ENCODE measurements around the gene TRPC1. TPM values are rescaled to one million over a fixed set of nuclear protein-coding genes. Genes with fewer than 3 reads are reported as not detected.
A peak's percentile ranks its signal among the peaks of the same experiment; 100 is the strongest.

TRPC1 gene
- total and polyA plus RNA-seq, 8 donors = 1.2 to 28.8 (median 2.7) TPM

DNA sequence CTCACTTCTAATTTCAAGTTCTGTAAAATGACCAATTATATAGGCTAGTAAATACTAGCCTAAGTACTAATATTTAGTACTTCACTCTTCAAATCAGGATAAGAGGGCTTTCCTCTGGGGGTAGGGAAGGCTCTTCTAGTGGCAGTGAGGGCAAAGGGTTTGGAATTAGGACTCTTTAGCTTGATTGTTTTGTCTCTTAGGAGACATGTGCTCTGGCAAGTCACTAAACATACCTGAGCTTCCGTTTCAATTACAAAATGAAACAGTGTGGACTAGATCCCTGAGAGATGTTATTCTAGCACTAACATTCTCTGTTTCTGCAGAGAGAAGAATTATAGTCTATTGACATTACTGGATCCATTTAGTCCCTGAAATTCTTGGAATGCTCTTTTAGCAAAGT lies 93.5 kb downstream of the TRPC1 start:
- no peaks in the 10 kb centered on the region for H3K9me3 ChIP-seq
- H3K4me3 ChIP-seq = no peak overlapping the region
- peaks cover 0 to 8% (median 0%) of the 10 kb centered on the region in 3 donors for H3K27me3 ChIP-seq
- no peaks in the 10 kb centered on the region for H3K4me1 ChIP-seq
- H3K27ac ChIP-seq = no peak overlapping the region
- TF ChIP-seq POLR2AphosphoS5 (IDR thresholded peaks at IDR 0.05) = no peak
- TF ChIP-seq EP300 (IDR thresholded peaks at IDR 0.05) = no peak
- TF ChIP-seq POLR2A (IDR thresholded peaks at IDR 0.05) = no peak
- TF ChIP-seq, protein P1, sequence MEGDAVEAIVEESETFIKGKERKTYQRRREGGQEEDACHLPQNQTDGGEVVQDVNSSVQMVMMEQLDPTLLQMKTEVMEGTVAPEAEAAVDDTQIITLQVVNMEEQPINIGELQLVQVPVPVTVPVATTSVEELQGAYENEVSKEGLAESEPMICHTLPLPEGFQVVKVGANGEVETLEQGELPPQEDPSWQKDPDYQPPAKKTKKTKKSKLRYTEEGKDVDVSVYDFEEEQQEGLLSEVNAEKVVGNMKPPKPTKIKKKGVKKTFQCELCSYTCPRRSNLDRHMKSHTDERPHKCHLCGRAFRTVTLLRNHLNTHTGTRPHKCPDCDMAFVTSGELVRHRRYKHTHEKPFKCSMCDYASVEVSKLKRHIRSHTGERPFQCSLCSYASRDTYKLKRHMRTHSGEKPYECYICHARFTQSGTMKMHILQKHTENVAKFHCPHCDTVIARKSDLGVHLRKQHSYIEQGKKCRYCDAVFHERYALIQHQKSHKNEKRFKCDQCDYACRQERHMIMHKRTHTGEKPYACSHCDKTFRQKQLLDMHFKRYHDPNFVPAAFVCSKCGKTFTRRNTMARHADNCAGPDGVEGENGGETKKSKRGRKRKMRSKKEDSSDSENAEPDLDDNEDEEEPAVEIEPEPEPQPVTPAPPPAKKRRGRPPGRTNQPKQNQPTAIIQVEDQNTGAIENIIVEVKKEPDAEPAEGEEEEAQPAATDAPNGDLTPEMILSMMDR (IDR thresholded peaks at IDR 0.05) = no peak
- no peak for DNase-seq
- 49 to 64% (median 55%) methylated on average over 1 of the region's 1 CpG for WGBS, 5 donors
- no peaks in the 10 kb centered on the region for H3K36me3 ChIP-seq
- intact Hi-C loops (cut with DNase I; ENCODE audit: low total_unique reads) = no loop called here

DNA sequence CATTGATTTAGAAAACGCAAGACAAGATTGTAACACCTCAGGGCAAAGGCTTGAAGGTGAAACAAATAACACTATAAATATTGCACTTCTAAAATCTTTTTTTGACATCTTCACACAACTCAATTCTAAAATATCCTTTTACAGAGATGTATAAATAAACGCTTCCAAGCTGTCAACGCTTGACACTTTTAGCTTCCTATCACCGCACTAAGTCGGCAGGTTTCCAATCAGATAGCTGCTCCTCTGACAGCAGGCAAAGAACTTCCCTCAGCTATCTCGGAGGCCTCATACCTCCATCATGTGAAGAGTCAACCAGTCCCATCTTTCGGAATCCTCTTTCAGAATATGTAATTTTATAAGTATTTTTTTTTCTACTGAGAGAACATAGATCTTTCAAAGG lies 94.1 kb downstream of the TRPC1 start:
- H3K9me3 ChIP-seq = no peaks in the 10 kb centered on the region
- H3K4me3 ChIP-seq = no peak overlapping the region
- TF ChIP-seq EP300 (IDR thresholded peaks at IDR 0.05) = no peak
- no peak for TF ChIP-seq POLR2AphosphoS5 (IDR thresholded peaks at IDR 0.05)
- TF ChIP-seq POLR2A (IDR thresholded peaks at IDR 0.05) = no peak
- TF ChIP-seq, protein P1 (IDR thresholded peaks at IDR 0.05) = no peak
- H3K27ac ChIP-seq = no peak overlapping the region
- intact Hi-C loops (cut with DNase I; ENCODE audit: low total_unique reads) = no loop called here
- no peaks in the 10 kb centered on the region for H3K4me1 ChIP-seq
- peaks cover 0 to 8% (median 0%) of the 10 kb centered on the region in 3 donors for H3K27me3 ChIP-seq
- no peaks in the 10 kb centered on the region for H3K36me3 ChIP-seq
- 70 to 83% (median 75%) methylated on average over 7 of the region's 7 CpGs for WGBS, 5 donors
- DNase-seq = no peak

DNA sequence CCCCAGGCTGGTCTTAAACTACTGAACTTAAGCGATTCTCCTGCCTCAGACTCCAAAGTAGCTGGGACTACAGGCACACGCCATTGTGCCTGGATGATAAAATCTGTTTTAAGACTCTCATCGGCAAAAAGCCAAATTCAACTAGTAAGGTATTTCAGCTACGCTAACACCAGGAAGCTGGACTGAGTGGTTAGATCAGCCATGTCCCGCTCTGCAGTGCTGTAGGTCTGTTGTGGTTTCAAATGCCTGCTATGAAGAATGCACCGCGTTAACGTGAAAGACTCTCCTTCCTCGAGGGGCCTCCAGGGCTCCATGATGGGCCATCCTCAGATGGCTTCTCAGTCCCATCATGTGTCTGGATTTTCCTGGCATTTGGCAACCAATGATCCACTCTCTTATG lies 94.8 kb downstream of the TRPC1 start:
- Histone ChIP-seq H3K27ac (no peak overlapping the region), H3K9me3 (no peaks in the 10 kb centered on the region), H3K36me3 (no peaks in the 10 kb centered on the region), H3K27me3 (peaks cover 0 to 8% (median 0%) of the 10 kb centered on the region in 3 donors), H3K4me1 (no peaks in the 10 kb centered on the region), H3K4me3 (no peak overlapping the region)
- DNase-seq = no peak
- 85 to 95% (median 93%) methylated on average over 9 of the region's 9 CpGs for WGBS, 5 donors
- TF ChIP-seq EP300 (IDR thresholded peaks at IDR 0.05) (no peak), POLR2AphosphoS5 (IDR thresholded peaks at IDR 0.05) (no peak)
- intact Hi-C loops (cut with DNase I; ENCODE audit: low total_unique reads) = no loop called here

DNA sequence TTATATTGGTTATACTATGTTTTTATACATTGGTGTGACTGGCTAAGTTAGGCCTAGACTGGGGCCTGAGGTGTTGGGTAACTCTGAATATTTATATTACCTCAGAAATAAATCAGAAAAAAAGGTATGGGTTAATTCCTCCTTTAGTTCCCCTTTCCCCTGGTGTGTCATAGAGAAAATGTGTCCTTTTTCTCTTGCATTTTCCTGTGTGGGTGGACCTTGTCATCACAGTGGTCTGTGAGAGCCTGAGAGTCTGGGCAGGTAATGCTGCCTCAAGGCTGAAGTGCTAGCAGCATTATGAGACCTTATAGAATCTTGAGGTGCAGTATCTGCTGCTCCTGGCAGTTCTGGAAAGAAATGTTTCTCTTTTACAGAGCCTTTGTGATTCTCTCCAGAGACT lies 95.3 kb downstream of the TRPC1 start:
- Histone ChIP-seq H3K36me3 (no peaks in the 10 kb centered on the region), H3K4me3 (no peak overlapping the region), H3K27me3 (peaks cover 0 to 8% (median 0%) of the 10 kb centered on the region in 3 donors), H3K4me1 (no peaks in the 10 kb centered on the region), H3K9me3 (no peaks in the 10 kb centered on the region), H3K27ac (no peak overlapping the region)
- no peak for TF ChIP-seq POLR2A (IDR thresholded peaks at IDR 0.05)
- TF ChIP-seq EP300 (IDR thresholded peaks at IDR 0.05) = no peak
- TF ChIP-seq POLR2AphosphoS5 (IDR thresholded peaks at IDR 0.05) = no peak
- TF ChIP-seq, protein P1 (IDR thresholded peaks at IDR 0.05) = no peak
- intact Hi-C loops (cut with DNase I; ENCODE audit: low total_unique reads) = no loop called here
- DNase-seq = no peak

DNA sequence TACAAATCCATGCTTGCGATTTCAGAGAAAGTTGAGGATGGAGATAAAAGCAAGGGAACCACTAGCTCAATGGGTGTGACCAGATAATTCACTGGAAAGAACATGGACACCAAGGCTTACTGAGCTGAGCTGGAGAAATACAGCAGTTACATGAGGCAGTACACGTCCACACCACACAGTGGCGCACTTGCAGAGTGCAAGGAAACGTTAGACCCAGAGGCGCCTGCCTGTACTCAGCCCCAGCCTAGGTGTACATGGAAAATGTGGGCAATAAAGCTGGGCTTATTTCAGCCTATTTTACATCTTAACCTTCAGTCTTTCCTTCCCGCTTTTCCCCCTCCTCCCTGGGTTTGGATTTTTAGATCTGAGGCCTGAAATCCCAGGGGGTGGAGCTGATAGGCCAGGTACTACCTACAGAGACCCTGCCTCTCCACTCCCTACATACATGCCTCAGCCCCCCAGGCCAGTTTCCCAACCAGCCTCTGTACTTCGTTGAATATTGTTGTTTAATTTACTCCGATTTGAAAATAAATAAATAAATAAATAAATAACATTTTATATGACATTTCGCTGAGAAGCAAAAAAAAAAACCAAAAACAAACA lies 105.0 kb downstream of the TRPC1 start:
- Histone ChIP-seq H3K27me3 (no peaks in the 10 kb centered on the region), H3K4me1 (no peaks in the 10 kb centered on the region), H3K4me3 (no peak overlapping the region), H3K9me3 (no peaks in the 10 kb centered on the region), H3K36me3 (no peaks in the 10 kb centered on the region), H3K27ac (no peak overlapping the region)
- intact Hi-C loops (cut with DNase I; ENCODE audit: low total_unique reads) = no loop called here
- 15 to 26% (median 18%) methylated on average over 9 of the region's 9 CpGs for WGBS, 5 donors
- no peak for TF ChIP-seq POLR2AphosphoS5 (IDR thresholded peaks at IDR 0.05)
- no peak for TF ChIP-seq POLR2A (IDR thresholded peaks at IDR 0.05)
- TF ChIP-seq EP300 (IDR thresholded peaks at IDR 0.05) = no peak
- TF ChIP-seq, protein P1 (IDR thresholded peaks at IDR 0.05) = peak in 5 of 7 experiments; percentile 64 to 83 (median 73)
- peak; percentile 83 to 91 for DNase-seq

All from stomach (tissue), 9 donors.